Left renal pelvis (tissue), 4 donors: ENCODE measurements around the gene PARVA. TPM values are rescaled to one million over a fixed set of nuclear protein-coding genes. Genes with fewer than 3 reads are reported as not detected.

Experiments
- DNase-seq, 4 donors: peaks; one replicate each; pipeline ENCODE4 v3.0.0-alpha.2; 2013; ENCODE audit warnings: low read depth in 4 of 4, low spot score in 3 of 4
- polyA plus RNA-seq, 4 donors: library from polyadenylated mRNA; unstranded; fragments of 120-200 nt; gene quantifications; one replicate each; pipeline ENCODE4 v1.2.1, GENCODE V29; 2013; ENCODE audit not compliant: insufficient read length in 4 of 4

The PARVA gene
- polyA plus RNA-seq, 4 donors: 110 to 170 (median 123) TPM

DNA sequence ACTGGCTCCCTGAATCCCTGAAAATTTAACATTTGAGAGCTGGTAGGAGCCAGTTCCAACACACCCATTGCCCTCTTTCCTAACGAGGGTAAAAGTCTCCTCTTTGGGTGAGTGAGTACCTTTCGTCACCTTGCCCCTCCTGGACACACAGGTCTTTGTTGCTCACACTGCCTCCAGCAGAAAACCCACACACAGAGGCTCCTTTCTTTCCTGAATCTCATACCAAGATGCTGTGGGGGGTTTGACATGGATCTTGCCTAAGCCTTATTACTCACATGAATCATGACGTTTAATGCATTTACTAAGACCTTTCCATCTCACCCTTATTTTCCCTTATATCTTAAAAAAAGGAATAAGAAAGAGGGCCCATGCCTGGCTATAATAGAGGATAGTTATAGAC, 53.0 kb downstream of the PARVA start:
- DNase-seq: no peak

GRCh38 chr11:12430954-12431595, 53.7 kb downstream of the PARVA start:
- no peak for DNase-seq

- no peak for DNase-seq
These were observed 55.1 kb downstream of the PARVA start for GRCh38 chr11:12432507-12432906.

GRCh38 chr11:12433121-12433520, 55.8 kb downstream of the PARVA start:
- no peak for DNase-seq

DNA sequence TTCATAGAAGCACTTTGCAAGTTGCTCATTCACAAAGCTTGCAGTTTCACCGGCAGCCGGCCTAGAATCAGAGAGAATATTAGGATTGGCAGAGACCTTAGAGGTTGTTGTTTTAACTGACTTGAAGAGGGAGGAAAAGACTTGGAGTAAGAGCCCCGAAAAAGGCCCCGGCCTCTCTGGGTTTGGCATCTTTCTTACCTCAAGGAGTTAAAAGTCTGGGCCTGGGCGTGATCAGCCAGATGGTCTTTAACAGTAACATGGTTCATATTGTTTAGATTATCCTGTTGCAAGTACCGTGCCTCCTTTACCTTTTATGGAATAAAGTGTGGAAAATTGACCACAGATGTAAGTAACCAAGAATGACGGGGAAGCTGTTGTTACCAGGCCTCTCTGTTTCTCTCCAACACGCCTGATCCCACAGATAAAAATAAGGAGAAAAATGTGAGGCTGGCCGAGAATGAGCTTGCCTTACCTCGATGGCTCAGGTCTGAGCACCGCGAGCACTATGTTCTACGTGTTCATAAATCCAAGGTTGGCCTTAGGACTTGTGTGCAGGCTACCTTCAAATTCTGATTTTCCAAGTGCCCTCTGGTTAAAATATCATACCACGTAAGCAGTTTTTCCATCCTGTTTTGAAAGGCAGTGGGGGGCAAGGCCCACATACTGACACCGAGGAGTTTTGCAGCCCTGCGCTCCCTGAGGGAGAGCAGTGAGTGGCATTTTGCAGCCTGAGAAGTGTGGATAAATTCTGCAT, 56.4 kb downstream of the PARVA start:
- no peak for DNase-seq

- DNase-seq: no peak
These were observed 56.9 kb downstream of the PARVA start for GRCh38 chr11:12434325-12434654.

DNA sequence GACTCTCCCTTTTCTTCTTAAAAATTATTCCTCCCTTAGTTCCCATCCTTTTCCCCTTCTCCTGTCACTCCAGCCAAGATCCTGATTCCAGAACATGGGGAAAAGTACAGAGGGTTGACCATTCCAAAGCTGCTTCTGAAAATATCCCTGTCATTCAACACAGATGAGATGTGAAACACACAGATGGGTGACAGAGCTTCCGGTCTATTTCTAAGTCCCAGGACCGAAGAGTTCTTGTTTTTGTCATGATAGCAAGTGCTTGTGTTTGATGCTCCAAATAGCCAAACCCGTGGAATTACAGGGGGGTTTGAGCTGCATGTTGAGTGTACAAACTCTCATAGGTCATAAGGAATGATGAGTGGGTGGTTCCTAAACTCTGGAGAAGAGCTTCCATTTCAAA, 57.9 kb downstream of the PARVA start:
- DNase-seq: no peak

DNA sequence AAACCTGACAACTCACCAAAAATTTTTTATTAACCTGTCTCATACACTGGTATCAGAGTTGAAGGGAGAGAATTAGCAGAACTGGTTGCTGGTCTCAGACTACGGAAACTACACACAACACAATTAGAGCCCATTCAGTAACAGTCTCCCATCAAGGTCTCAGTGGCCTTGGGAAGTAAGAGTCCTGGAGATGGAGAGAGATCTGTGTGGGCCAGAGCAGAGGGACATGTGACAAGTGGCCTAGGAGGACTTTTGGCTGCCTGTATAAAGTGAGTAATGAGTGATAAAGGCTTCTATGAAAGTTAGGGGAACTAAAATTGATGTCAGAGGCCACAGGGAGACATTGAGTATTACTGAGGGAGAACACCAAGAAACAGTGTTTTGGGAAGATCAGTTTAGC, 58.9 kb downstream of the PARVA start:
- DNase-seq: no peak

- no peak for DNase-seq
These were observed 60.9 kb downstream of the PARVA start for GRCh38 chr11:12438291-12438690.

- no peak for DNase-seq
These were observed 62.2 kb downstream of the PARVA start for GRCh38 chr11:12439615-12440014.

DNA sequence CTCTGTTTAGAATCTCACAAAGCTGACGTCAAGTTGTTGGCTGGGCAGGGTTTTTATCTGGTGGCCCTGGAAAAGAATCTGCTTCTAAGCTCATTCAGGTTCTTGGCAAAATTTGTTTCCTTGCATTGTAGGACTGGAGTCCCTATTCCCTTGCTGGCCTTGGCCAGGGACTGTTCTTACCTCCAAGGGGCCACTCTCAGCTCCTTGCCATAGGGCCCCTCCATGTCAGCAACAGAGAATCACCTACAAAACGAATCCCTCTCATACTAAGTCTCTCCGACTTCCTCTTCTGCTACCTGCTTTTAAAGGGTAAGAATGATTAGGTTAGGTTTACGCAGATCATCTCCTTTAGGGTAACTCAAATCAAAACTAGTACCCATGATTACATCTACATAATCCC, 63.2 kb downstream of the PARVA start:
- DNase-seq: no peak

- no peak for DNase-seq
These were observed 64.0 kb downstream of the PARVA start for GRCh38 chr11:12441231-12441861.

DNA sequence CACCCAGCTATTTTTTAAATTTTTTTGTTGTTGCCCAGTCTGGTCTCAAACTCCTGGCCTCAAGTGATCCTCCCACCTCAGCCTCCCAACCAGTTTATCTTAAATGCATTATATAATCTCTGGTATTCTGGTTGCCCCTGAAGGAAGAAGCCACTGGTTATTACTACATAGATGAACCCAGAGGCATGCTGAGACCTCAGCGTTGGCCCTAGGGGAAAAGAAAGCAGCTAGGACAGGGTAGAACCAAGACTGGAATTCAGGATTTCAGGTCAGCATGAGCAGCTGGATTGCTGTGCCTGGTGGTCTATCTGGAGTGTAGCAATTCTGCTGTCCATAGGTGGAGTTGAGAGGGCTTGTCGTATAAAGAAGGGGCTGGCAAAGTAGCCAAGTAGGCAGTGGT, 67.2 kb downstream of the PARVA start:
- no peak for DNase-seq

DNA sequence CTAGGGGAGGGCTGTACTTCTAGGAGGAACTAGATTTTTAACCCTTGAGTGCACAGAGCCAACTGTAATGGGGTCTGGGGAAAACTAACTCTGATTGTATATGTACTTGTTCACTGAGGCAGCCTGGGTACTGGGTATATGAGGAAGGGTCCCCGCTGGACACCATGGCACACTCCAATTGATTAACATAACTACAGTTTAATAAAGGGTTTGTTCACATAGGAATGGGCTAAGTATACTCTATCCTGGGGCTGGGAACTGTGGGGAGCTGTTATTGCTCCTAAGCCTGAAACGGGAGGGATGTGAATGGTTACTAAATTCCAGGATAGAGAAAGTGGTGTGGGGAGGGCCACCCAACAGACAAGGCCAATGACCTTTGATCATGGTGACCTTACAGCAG, 67.6 kb downstream of the PARVA start:
- no peak for DNase-seq

DNA sequence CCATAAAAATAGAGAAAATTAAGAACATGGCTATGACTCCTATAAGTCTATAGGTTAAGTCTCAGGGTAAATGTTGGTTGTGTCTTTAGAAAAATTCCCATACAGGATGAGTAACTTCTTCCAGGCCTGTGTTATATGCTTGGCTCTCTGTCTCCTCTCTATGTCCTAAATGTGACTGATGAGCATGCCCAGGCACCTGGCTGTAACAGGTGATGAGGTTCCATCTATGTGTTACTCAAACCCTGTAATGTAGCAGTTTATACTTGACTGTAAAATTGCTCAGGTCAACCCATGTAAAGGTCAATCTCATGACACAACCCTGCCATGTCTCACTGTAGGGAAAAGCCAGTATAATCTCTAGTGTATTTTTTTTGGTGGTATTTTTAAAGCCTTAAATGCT, 69.5 kb downstream of the PARVA start:
- no peak for DNase-seq

- no peak for DNase-seq
These were observed 71.0 kb downstream of the PARVA start for GRCh38 chr11:12448131-12448939.

DNA sequence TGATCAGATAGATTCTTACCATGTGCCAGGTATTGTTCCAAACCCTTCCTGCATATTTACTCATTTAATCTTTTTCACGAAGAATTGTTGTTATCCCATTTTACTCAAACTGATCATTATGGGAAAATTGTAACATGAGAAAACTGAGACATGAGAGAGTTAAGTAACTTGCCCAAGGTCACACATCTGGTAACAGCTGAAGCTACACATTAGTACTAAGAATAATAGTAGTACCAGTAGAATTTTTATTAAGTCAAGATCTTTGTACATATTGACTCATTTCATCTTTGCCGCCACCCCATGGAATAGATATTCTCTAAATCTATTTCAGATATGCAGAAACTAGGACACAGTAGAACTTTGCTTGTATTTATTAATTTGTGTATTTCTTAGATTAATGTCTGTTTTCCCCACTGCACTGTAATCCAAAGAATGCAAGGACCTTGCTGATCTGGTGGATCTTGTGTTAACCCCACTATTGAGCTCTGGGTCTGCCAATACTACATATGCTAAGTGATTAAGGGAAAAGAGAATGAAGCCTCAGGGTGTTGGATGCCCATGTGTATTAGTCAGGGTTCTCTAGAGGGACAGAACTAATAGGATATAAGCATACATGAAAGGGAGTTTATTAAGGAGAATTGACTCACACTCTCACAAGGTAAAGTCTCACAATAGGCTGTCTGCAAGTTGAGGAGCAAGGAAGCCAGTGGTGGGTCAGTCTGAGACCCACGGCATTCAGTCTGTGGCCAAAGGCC, 72.8 kb downstream of the PARVA start:
- no peak for DNase-seq

GRCh38 chr11:12451179-12451814, 73.9 kb downstream of the PARVA start:
- no peak for DNase-seq

GRCh38 chr11:12453243-12453642, 75.9 kb downstream of the PARVA start:
- no peak for DNase-seq

DNA sequence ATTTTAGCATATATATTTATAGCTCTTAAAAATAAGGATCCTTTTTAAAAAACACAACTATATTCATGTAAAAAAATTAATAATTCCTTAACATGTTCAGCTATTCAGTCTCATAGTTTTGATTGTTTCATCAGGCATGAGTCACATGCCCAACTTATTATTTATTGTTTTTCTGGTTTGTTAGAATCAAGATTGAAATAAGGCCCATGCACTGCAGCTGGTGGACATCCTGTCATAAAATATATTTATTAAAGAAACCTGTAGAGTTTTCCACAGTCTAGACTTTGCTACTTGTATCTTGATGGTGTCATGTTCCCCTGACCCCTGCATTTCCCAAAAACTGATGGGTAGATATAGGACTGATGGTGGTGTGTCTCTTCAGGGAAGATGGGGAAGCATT, 77.4 kb downstream of the PARVA start:
- no peak for DNase-seq
